HepG2 (cell line): ENCODE data around the gene THRA. TPM values are rescaled to one million over a fixed set of nuclear protein-coding genes. Genes with fewer than 3 reads are reported as not detected.

Experiments
- ATAC-seq: fragments of 200-7000 bp; cut with Tn5 transposase; 3 replicates; pipeline ENCODE4 v1.9.1; 2020; ENCODE audit warnings: mild to moderate bottlenecking, moderate library complexity
- BruUV-seq: library from RNA; stranded (reverse); fragments of 400-500 nt; replicated peaks from 2 replicates; lab custom pipeline; 2021; lab: Mats Ljungman, UMichigan
- CTCF ChIA-PET: fragments of 300-600 bp; formaldehyde crosslinking; extraction: SDS; loops from one replicate; lab custom pipeline; 2021; ENCODE audit warnings: low total read pairs, inconsistent platforms, low intra/inter-chr PET ratio; lab: Yijun Ruan, JAX
- POLR2A ChIA-PET: fragments of 350-600 bp; sonication (Branson Sonifier 250); formaldehyde crosslinking; loops from one replicate; lab custom pipeline; 2020; ENCODE audit warnings: antibody characterized with exemption, inconsistent platforms; lab: Yijun Ruan, JAX
- DNase-seq: peaks from one replicate; pipeline ENCODE4 v3.0.0-alpha.2; 2015; ENCODE audit warnings: low spot score
- FAIRE-seq: peaks from 3 replicates; lab custom pipeline; 2011; peaks lifted over from hg19 to GRCh38; lab: Jason Lieb, UNC
- H2AFZ ChIP-seq: one replicate; pipeline ENCODE4 v1.6.1; 2011; ENCODE audit warnings: low read length, inconsistent platforms
- H3K27ac ChIP-seq: fragments of 300-600 bp; 3 replicates; pipeline ENCODE4 v1.8.0; 2011; ENCODE audit warnings: mixed run types, mild to moderate bottlenecking, mixed read lengths, low read length, inconsistent platforms; ENCODE audit not compliant: insufficient read depth; ENCODE audit errors: extremely low read length
- H3K27me3 ChIP-seq, 2 experiments: fragments of 200-600 bp in 1 of 2; 2 replicates in 1 of 2; 3 replicates in 1 of 2; pipeline versions ENCODE4 v1.6.0 to v1.8.0; 2011; ENCODE audit warnings: low read length in 2 of 2, mild to moderate bottlenecking in 2 of 2, moderate library complexity in 2 of 2, inconsistent platforms in 1 of 2; ENCODE audit not compliant: insufficient read depth in 2 of 2, control insufficient read depth in 1 of 2
- H3K36me3 ChIP-seq, 2 experiments: fragments of 200-600 bp in 1 of 2; replicated peaks in 1 of 2; 2 replicates in 1 of 2; 3 replicates in 1 of 2; pipeline versions ENCODE4 v1.5.1 to v1.8.0; 2011; ENCODE audit warnings: low read length in 2 of 2, inconsistent platforms in 1 of 2; ENCODE audit not compliant: insufficient read depth in 2 of 2, control insufficient read depth in 1 of 2
- H3K4me1 ChIP-seq: 2 replicates; pipeline ENCODE4 v1.5.1; 2012; ENCODE audit warnings: low read length, inconsistent platforms; ENCODE audit not compliant: insufficient read depth
- H3K4me2 ChIP-seq: 2 replicates; pipeline ENCODE4 v1.6.0; 2011; ENCODE audit warnings: low read depth, low read length, inconsistent platforms
- H3K4me3 ChIP-seq, 3 experiments: fragments of 200-600 bp in 1 of 3; sonication (generic), shearing (Covaris generic) in 1 of 3; replicated peaks in 1 of 3; 2 replicates each; pipeline ENCODE4 v1.5.1; 2011 to 2016; ENCODE audit warnings: low read length in 3 of 3, inconsistent platforms in 2 of 3, low read depth in 2 of 3, mild to moderate bottlenecking in 2 of 3, control low read depth in 1 of 3, mixed read lengths in 1 of 3; ENCODE audit not compliant: insufficient read depth in 1 of 3
- H3K79me2 ChIP-seq: one replicate; pipeline ENCODE4 v1.6.1; 2011; ENCODE audit warnings: low read length, inconsistent platforms; ENCODE audit not compliant: insufficient read depth
- H3K9ac ChIP-seq: 2 replicates; pipeline ENCODE4 v1.6.0; 2011; ENCODE audit warnings: mild to moderate bottlenecking, low read depth, low read length, inconsistent platforms; ENCODE audit not compliant: insufficient read depth
- H3K9me3 ChIP-seq: 2 replicates; pipeline ENCODE4 v1.5.1; 2012; ENCODE audit warnings: mild to moderate bottlenecking, low read length
- H4K20me1 ChIP-seq: 2 replicates; pipeline ENCODE4 v1.6.0; 2011; ENCODE audit warnings: inconsistent platforms, mild to moderate bottlenecking, low read length, moderate library complexity; ENCODE audit not compliant: insufficient read depth
- HNF4G ChIP-seq, 2 experiments: sonication (generic) in 1 of 2; formaldehyde crosslinking in 1 of 2; IDR thresholded peaks; 2 replicates each; pipeline versions ENCODE4 v1.4.0 to v1.6.1; 2011 to 2020; ENCODE audit warnings: borderline replicate concordance in 2 of 2, low read depth in 2 of 2, mild to moderate bottlenecking in 2 of 2, low read length in 1 of 2, missing genetic modification reagents in 1 of 2, moderate library complexity in 1 of 2
- HNRNPUL1 ChIP-seq: fragments of 200-400 bp; formaldehyde crosslinking; IDR thresholded peaks from 2 replicates; pipeline ENCODE4 v1.6.1; 2017; ENCODE audit warnings: low read depth, mild to moderate bottlenecking, low read length, moderate library complexity
- NFE2L1 ChIP-seq: sonication (generic); formaldehyde crosslinking; IDR thresholded peaks from 2 replicates; pipeline ENCODE4 v1.4.0; 2020; ENCODE audit warnings: missing genetic modification reagents, mild to moderate bottlenecking, borderline replicate concordance
- NONO ChIP-seq, 2 experiments: fragments of 450-650 bp in 1 of 2; sonication (generic) in 1 of 2; formaldehyde crosslinking in 1 of 2; IDR thresholded peaks in 1 of 2; conservative IDR thresholded peaks in 1 of 2; 2 replicates each; pipeline versions ENCODE4 v1.6.1 to v1.8.0; 2017 to 2022; ENCODE audit warnings: mild to moderate bottlenecking in 1 of 2, missing genetic modification reagents in 1 of 2, moderate library complexity in 1 of 2
- NR2F2 ChIP-seq: IDR thresholded peaks from 2 replicates; pipeline ENCODE4 v1.6.1; 2012; ENCODE audit warnings: low read depth, inconsistent platforms, borderline replicate concordance
- PCBP1 ChIP-seq: fragments of 200-400 bp; formaldehyde crosslinking; IDR thresholded peaks from 2 replicates; pipeline ENCODE4 v1.6.1; 2017; ENCODE audit warnings: mild to moderate bottlenecking, low read depth, low read length, borderline replicate concordance
- PHF5A ChIP-seq: IDR thresholded peaks from one replicate; pipeline ENCODE4 v1.6.1; 2018; ENCODE audit warnings: low read depth, missing genetic modification reagents; ENCODE audit not compliant: unreplicated experiment
- SOX13 ChIP-seq, 3 experiments: fragments of 450-650 bp in 1 of 3; sonication (generic) in 1 of 3; formaldehyde crosslinking in 1 of 3; IDR thresholded peaks in 2 of 3; conservative IDR thresholded peaks in 1 of 3; 2 replicates each; pipeline versions ENCODE4 v1.5.0 to v1.6.1; 2016 to 2020; ENCODE audit warnings: antibody characterized with exemption in 1 of 3, mild to moderate bottlenecking in 1 of 3, missing compliant biosample characterization in 1 of 3, missing genetic modification reagents in 1 of 3, moderate library complexity in 1 of 3
- TCF7 ChIP-seq: sonication (generic); IDR thresholded peaks from 2 replicates; pipeline ENCODE4 v1.6.1; 2016; ENCODE audit warnings: antibody characterized with exemption, low read depth
- TOE1 ChIP-seq: sonication (generic); formaldehyde crosslinking; IDR thresholded peaks from 2 replicates; pipeline ENCODE4 v1.4.0; 2020; ENCODE audit warnings: mild to moderate bottlenecking, missing genetic modification reagents
- TP53 ChIP-seq: sonication (generic); formaldehyde crosslinking; conservative IDR thresholded peaks from 2 replicates; pipeline ENCODE4 v1.4.0; 2020; ENCODE audit warnings: missing genetic modification reagents
- ZNF160 ChIP-seq: sonication (generic); formaldehyde crosslinking; IDR thresholded peaks from 2 replicates; pipeline ENCODE4 v1.8.0; 2022; ENCODE audit warnings: mild to moderate bottlenecking, inconsistent platforms, missing genetic modification reagents
- ZNF737 ChIP-seq: sonication (generic); formaldehyde crosslinking; IDR thresholded peaks from 2 replicates; pipeline ENCODE4 v1.5.0; 2020; ENCODE audit warnings: missing genetic modification reagents, mild to moderate bottlenecking, borderline replicate concordance
- ZNF761 ChIP-seq: sonication (generic); formaldehyde crosslinking; conservative IDR thresholded peaks from 2 replicates; pipeline ENCODE4 v1.4.0; 2020; ENCODE audit warnings: mild to moderate bottlenecking, missing genetic modification reagents
- WGBS: methylation state at CpG from one replicate; pipeline ENCODE4 v1.1.6; 2017; ENCODE audit warnings: low lambda C conversion rate; 5-methylcytosine and 5-hydroxymethylcytosine counted together
- in situ Hi-C: cut with HindIII; loops from 2 replicates; pipeline ENCODE4 v1.10.0; 2017; ENCODE audit warnings: low pct_unique_long_range_greater_than_20kb; ENCODE audit not compliant: extremely low pct_ligation_motif_present
- intact Hi-C: fragments of 100-400 bp; cut with micrococcal nuclease; formaldehyde crosslinking; loops from one replicate; pipeline ENCODE4 v1.10.0; 2022; ENCODE audit not compliant: unreplicated experiment
- polyA plus RNA-seq, 8 experiments: library from polyadenylated mRNA; depleted of rRNA in 3 of 8; stranded (reverse) in 7 of 8; unstranded in 1 of 8; fragments of >200 nt; fragmentation: Illumina TruSeq in 4 of 8; extraction: Trizol in 4 of 8; gene quantifications; 2 replicates each; pipeline versions ENCODE4 v1.2.1 to v1.2.3, GENCODE V29; 2011 to 2016; ENCODE audit warnings: low read depth in 4 of 8, missing spikeins in 1 of 8, mixed read lengths in 1 of 8; ENCODE audit not compliant: insufficient read depth in 1 of 8
- total RNA-seq, 5 experiments: library from RNA; depleted of rRNA; stranded (reverse); fragments of >200 nt; fragmentation: Illumina TruSeq; extraction: Trizol; gene quantifications; 2 replicates each; pipeline ENCODE4 v1.2.3, GENCODE V29; 2016; ENCODE audit warnings: low read depth in 1 of 5
- TF ChIP-seq, protein P1 (sequence below): sonication (generic); formaldehyde crosslinking; IDR thresholded peaks from 2 replicates; pipeline ENCODE4 v1.9.0; 2021; ENCODE audit warnings: missing genetic modification reagents, borderline replicate concordance
- TF ChIP-seq, protein P2 (sequence below): IDR thresholded peaks from 2 replicates; pipeline ENCODE4 v1.6.1; 2016; ENCODE audit warnings: low read depth, borderline replicate concordance

The THRA gene
- total and polyA plus RNA-seq, 2 of the 13 experiments (the other 11 are each of a cell fraction or from before 2014, with no cell fraction given), result 8.0 to 9.9 TPM

DNA sequence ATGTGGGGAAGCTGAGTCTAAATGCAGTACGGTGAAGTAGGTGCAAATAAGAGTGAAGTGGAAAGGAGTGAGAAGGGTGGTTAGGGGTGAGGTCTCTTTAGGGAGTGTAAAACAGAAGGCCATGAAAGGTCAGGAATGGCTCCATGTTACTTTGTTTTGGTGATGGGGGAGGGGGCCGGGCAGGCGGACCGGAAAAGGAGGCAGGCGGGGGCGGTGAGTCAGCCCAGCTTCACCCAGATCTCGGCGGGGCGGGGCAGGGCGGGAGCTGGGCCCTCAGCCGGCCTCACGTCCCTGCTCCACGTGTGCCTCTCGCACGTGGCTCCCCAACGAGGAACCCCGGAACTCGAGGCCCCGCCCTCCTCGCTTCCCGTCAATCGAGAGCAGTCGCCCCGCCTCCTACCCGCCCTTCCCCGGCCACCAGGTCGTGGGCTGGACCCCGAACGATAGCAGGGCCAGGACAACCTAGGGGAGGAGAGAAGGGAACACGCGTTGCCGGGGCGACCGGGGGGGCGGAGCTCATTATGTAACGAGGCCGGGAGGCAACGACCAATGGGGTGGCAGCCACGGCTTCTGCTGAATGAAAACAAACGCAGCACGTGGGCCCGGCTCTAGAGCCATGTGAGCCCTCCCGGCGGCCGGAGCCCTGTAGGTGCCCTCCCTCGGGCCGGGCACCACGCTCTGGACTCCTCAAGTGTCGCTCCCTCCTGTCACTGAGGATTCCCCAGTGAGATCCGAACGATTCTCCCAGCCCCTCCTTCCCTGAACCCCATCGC is 36.3 kb downstream of the THRA start (continued):
- TF ChIP-seq, protein P1, sequence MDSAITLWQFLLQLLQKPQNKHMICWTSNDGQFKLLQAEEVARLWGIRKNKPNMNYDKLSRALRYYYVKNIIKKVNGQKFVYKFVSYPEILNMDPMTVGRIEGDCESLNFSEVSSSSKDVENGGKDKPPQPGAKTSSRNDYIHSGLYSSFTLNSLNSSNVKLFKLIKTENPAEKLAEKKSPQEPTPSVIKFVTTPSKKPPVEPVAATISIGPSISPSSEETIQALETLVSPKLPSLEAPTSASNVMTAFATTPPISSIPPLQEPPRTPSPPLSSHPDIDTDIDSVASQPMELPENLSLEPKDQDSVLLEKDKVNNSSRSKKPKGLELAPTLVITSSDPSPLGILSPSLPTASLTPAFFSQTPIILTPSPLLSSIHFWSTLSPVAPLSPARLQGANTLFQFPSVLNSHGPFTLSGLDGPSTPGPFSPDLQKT (CRISPR knock-in tag), result no peak

DNA sequence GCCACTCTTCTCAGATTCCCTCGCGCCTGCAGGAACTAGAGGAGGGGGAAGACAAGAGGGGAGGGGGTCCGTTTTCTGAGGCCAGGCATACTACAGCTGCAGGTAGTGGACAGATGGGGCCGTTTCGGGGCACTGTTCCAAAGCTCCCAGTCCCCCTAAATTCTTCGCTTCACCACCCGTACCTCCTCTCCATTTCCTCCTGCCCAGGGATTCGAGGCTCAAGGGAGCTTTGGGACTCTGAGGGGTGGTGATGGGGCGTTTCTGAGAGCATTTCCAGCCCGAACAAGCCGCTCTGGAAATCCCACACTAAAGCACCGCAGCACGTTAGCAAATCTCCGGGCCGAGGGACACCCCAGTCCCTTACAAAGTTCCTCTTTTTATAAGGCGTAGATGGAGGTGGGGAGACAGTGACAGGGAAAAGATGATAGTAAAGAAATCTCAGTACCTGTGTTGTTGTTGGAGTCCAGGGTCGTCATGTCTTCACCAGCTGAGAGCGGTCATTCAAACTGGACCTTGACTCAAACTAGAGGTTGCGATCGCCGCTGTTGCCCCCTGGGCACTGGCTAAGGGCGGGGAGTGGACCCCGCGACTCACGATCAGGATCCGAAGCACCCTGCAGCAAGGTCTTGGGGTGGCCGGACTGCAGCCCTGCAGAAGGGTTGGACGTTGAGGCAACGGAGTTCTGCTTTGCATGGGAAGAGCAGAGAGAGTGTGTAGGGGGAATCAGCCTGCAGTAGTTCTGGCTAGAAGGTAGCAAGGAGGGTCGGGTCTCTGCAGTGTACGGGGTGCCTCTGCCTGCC is 37.1 kb downstream of the THRA start:
- Histone ChIP-seq H2AFZ (no peak overlapping the region), H3K36me3 (peaks cover 14 to 27% of the 10 kb centered on the region in 2 experiments), H3K79me2 (peaks cover 18% of the 10 kb centered on the region), H3K27me3 (no peaks in the 10 kb centered on the region; a peak in 1 of 5 replicates), H3K27ac (peak overlapping the region; percentile 95), H4K20me1 (no peaks in the 10 kb centered on the region), H3K9me3 (no peaks in the 10 kb centered on the region), H3K4me3 (peak overlapping the region; percentile 72 to 86 (median 79)), H3K4me1 (peaks cover 75% of the 10 kb centered on the region), H3K4me2 (peak overlapping the region; percentile 94), H3K9ac (peak overlapping the region; percentile 94)
- FAIRE-seq (no peak), DNase-seq (no peak), ATAC-seq (peak; percentile 4)
- BruUV-seq, result TSS peak; percentile 83
- POLR2A ChIA-PET, result interaction anchor here (0.5 to 8.1 kb wide), 31 partner anchors 10 to 1589 kb away, joined by 3 to 568 read pairs (median 9); partner anchors contain the start of genes CASC3, CDK12, CSF3 and EIF1
- in situ Hi-C loops (no loop called here), intact Hi-C loops (loop anchor here (10.0 kb wide), 1 partner anchor 175 kb away; the partner anchor contains the start of genes LRRC3C and ORMDL3)
- 3% methylated on average over 31 of the region's 31 CpGs for WGBS
- CTCF ChIA-PET, result no interaction called here
- TF ChIP-seq ZNF737 (CRISPR knock-in tag) (no peak), ZNF160 (CRISPR knock-in tag) (peak; percentile 3; the same call in 1 of the 2 replicates), ZNF761 (CRISPR knock-in tag) (no peak), NR2F2 (0 out of 2 replicates have a peak, but pooled peaks have one; percentile 3), TP53 (0 out of 2 replicates have a peak, but pooled peaks have one; percentile 16), TCF7 (0 out of 2 replicates have a peak, but pooled peaks have one; percentile 24), NFE2L1 (peak; percentile 69; the same call in 1 of the 2 replicates), HNRNPUL1 (no peak), NONO (IDR thresholded peaks at IDR 0.05) (no peak), NONO (CRISPR knock-in tag; conservative IDR thresholded peaks at IDR 0.05) (0 out of 2 replicates have a peak, but pooled peaks have one; percentile 5), PCBP1 (0 out of 2 replicates have a peak, but pooled peaks have one; percentile 4), TOE1 (CRISPR knock-in tag) (no peak), HNF4G (IDR thresholded peaks at IDR 0.05; ENCODE audit: borderline replicate concordance, low read depth, low read length) (no peak), HNF4G (CRISPR knock-in tag; IDR thresholded peaks at IDR 0.05; ENCODE audit: borderline replicate concordance, low read depth) (0 out of 2 replicates have a peak, but pooled peaks have one; percentile 3), PHF5A (CRISPR knock-in tag) (no peak), SOX13 (IDR thresholded peaks at IDR 0.05) (no peak), SOX13 (CRISPR knock-in tag; conservative IDR thresholded peaks at IDR 0.05 in 1 of 2, IDR thresholded peaks at IDR 0.05 in 1 of 2) (0 out of 4 replicates have a peak, but pooled peaks of 1 of the 2 experiments have one; percentile 71)
- TF ChIP-seq, protein P2, sequence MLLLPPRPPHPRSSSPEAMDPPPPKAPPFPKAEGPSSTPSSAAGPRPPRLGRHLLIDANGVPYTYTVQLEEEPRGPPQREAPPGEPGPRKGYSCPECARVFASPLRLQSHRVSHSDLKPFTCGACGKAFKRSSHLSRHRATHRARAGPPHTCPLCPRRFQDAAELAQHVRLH (CRISPR knock-in tag), result no peak
